ENCODE data around the gene SMIM36.

DNA sequence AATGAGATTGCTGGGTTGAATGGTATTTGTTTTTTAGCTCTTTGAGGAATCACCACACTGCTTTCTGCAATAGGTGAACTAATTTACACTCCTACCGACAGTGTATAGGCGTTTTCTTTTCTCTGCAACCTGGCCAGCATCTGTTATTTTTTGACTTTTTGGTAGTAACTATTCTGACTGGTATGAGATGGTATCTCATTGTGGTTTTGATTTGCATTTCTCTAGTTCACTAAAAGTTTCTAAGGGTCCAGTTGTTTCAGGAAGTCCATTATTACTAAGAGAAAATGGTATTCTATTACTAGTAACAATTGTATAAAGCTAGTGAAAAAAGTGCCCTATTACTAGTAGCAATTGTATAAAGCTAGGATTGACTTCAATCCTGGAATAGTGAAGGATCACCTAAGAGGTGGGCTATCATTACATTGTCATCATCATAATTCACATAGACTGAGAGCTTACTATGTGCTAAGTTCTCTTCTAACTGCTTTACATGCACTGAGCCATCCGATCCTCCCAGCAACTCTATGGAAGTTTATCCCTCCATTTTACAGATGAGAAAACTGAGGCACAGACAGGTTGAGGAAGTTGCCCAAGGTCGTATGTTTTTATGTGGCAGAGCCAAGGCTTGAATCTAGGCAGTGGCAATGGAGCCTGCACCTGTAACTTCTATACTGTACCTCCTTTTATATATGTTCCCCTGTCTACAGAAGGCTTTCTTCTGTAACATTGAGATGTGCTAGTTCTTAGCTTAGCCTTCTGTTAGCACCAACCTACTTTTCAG lies 13.4 kb upstream of the SMIM36 start:
- TF ChIP-seq ZNF565 (CRISPR knock-in tag; conservative IDR thresholded peaks at IDR 0.05; ENCODE audit: low read depth), result no peak
- no peak for TF ChIP-seq ZC3H10 (CRISPR knock-in tag; IDR thresholded peaks at IDR 0.05)
- TF ChIP-seq ZFP3 (CRISPR knock-in tag; IDR thresholded peaks at IDR 0.05), result no peak
- no peak for TF ChIP-seq ZFP30 (CRISPR knock-in tag; IDR thresholded peaks at IDR 0.05)
- TF ChIP-seq TOX (CRISPR knock-in tag; IDR thresholded peaks at IDR 0.05; ENCODE audit: borderline replicate concordance), result no peak
- TF ChIP-seq ARNTL (CRISPR knock-in tag; IDR thresholded peaks at IDR 0.05; ENCODE audit: borderline replicate concordance, low read depth), result no peak
- TF ChIP-seq, protein P1, sequence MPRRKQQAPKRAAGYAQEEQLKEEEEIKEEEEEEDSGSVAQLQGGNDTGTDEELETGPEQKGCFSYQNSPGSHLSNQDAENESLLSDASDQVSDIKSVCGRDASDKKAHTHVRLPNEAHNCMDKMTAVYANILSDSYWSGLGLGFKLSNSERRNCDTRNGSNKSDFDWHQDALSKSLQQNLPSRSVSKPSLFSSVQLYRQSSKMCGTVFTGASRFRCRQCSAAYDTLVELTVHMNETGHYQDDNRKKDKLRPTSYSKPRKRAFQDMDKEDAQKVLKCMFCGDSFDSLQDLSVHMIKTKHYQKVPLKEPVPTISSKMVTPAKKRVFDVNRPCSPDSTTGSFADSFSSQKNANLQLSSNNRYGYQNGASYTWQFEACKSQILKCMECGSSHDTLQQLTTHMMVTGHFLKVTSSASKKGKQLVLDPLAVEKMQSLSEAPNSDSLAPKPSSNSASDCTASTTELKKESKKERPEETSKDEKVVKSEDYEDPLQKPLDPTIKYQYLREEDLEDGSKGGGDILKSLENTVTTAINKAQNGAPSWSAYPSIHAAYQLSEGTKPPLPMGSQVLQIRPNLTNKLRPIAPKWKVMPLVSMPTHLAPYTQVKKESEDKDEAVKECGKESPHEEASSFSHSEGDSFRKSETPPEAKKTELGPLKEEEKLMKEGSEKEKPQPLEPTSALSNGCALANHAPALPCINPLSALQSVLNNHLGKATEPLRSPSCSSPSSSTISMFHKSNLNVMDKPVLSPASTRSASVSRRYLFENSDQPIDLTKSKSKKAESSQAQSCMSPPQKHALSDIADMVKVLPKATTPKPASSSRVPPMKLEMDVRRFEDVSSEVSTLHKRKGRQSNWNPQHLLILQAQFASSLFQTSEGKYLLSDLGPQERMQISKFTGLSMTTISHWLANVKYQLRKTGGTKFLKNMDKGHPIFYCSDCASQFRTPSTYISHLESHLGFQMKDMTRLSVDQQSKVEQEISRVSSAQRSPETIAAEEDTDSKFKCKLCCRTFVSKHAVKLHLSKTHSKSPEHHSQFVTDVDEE (CRISPR knock-in tag; IDR thresholded peaks at IDR 0.05), result no peak
- TF ChIP-seq, protein P2, sequence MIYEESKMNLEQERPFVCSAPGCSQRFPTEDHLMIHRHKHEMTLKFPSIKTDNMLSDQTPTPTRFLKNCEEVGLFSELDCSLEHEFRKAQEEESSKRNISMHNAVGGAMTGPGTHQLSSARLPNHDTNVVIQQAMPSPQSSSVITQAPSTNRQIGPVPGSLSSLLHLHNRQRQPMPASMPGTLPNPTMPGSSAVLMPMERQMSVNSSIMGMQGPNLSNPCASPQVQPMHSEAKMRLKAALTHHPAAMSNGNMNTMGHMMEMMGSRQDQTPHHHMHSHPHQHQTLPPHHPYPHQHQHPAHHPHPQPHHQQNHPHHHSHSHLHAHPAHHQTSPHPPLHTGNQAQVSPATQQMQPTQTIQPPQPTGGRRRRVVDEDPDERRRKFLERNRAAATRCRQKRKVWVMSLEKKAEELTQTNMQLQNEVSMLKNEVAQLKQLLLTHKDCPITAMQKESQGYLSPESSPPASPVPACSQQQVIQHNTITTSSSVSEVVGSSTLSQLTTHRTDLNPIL (CRISPR knock-in tag; IDR thresholded peaks at IDR 0.05; ENCODE audit: low read depth), result no peak
- TF ChIP-seq OSR1 (CRISPR knock-in tag; IDR thresholded peaks at IDR 0.05), result no peak
- TF ChIP-seq RARB (CRISPR knock-in tag; IDR thresholded peaks at IDR 0.05), result no peak
- TF ChIP-seq, protein P3, sequence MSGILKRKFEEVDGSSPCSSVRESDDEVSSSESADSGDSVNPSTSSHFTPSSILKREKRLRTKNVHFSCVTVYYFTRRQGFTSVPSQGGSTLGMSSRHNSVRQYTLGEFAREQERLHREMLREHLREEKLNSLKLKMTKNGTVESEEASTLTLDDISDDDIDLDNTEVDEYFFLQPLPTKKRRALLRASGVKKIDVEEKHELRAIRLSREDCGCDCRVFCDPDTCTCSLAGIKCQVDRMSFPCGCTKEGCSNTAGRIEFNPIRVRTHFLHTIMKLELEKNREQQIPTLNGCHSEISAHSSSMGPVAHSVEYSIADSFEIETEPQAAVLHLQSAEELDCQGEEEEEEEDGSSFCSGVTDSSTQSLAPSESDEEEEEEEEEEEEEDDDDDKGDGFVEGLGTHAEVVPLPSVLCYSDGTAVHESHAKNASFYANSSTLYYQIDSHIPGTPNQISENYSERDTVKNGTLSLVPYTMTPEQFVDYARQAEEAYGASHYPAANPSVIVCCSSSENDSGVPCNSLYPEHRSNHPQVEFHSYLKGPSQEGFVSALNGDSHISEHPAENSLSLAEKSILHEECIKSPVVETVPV (CRISPR knock-in tag; IDR thresholded peaks at IDR 0.05), result no peak
